Measurements from ENCODE around the gene GJA9.
"Not testable (repeated sequence)": the region's sequence is repeated elsewhere in the genome, so short reads cannot be mapped to it uniquely, and the experiment has no call there.

The GJA9 gene

GRCh38 chr1:38881487-38881886 is at the start of gene GJA9:
TSS of gene GJA9 (minus strand) at chr1:38881587. CDS start at chr1:38876098, 5,489 bp downstream.
- DNase-seq, result no peak

- DNase-seq, result peak; percentile 3
These were observed 48.1 kb upstream of the GJA9 start for GRCh38 chr1:38929476-38929875.

- no peak for DNase-seq
These were observed 47.7 kb upstream of the GJA9 start for GRCh38 chr1:38929054-38929453.

- DNase-seq, result no peak
These were observed 44.7 kb upstream of the GJA9 start for GRCh38 chr1:38926091-38926490.

DNA sequence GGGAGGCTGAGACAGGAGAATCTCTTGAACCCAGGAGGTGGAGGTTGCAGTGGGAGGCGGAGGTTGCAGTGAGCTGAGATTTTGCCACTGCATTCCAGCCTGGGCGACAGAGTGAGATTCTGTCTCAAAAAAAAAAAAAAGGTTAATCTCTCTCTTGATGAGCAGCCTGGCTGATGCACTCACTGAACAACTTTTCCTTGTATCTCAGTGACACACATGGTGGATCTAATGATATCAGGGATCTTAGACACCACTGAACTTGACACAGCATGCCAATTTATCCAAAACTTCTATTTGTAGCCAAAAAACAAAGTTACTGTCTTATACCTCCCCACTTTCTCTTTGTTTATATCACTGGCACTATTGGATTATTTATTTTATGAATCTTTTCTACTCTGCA is 44.0 kb upstream of the GJA9 start:
- DNase-seq, result no peak

DNA sequence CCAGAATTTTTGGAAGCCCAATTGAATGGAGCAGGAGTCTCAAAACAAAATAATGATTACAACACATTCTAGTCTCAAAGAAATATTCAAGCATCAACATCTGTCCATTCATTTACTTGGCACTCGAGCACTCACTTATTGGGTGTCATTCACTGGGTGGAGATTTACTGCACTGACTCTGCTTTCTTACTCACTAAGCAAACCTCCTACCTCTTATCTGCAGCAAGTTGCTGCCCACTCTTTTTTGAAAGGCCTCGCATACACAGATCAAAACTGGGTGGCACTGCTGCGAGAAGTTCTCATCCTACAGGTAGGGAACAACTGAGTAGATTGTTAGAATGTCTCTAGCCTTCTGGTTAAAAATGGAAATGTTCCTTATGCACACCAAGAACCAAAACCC is 42.2 kb upstream of the GJA9 start:
- DNase-seq, result no peak

- no peak for DNase-seq
These were observed 37.7 kb upstream of the GJA9 start for GRCh38 chr1:38919130-38919529.

GRCh38 chr1:38918568-38918967 is 37.2 kb upstream of the GJA9 start:
- no peak for DNase-seq

GRCh38 chr1:38917772-38918171 is 36.4 kb upstream of the GJA9 start:
- DNase-seq, result no peak

GRCh38 chr1:38917337-38917736 is 36.0 kb upstream of the GJA9 start:
- DNase-seq, result no peak

GRCh38 chr1:38915352-38915948 is 34.1 kb upstream of the GJA9 start:
- no peak for DNase-seq

- not testable (repeated sequence) for DNase-seq
These were observed 33.5 kb upstream of the GJA9 start for GRCh38 chr1:38914908-38915307.

GRCh38 chr1:38908821-38909220 is 27.4 kb upstream of the GJA9 start:
- DNase-seq, result no peak

DNA sequence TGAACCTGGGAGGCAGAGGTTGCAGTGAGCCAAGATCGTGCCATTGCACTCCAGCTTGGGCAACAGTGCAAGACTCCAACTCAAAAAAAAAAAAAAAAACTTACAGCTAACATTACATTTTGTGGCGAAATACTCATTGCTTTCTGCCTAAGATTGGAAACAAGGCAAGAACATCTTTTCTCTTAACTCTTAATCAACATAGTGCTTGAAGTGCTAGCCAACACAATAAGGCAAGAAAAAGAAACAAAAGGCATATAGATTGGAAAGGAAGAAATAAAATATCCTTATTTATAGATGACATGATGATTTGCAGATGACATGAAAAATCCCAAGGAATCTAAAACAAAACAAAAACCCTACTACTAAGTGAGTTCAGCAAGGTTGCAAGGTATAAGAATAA is 24.6 kb upstream of the GJA9 start:
- DNase-seq, result no peak

DNA sequence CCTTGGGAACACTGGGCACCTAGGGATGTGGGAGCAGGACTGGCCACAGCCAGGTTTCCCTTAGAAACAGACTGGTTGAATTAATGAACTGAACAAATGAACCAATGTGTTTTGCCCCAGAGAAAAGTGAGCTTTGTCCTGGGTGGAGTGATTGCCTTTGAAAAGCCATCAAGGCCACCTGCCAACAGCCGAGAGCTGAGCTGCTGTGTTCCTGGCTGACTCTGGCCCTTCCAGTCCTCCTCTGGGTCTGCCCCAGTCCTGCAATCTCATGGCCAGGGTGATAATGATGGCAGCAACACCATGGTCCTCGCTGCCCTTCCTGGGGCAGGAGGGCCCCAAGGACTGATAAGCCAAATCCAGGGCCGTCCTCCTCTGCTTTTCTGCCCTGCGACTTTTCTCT is 18.2 kb upstream of the GJA9 start:
- DNase-seq, result no peak

DNA sequence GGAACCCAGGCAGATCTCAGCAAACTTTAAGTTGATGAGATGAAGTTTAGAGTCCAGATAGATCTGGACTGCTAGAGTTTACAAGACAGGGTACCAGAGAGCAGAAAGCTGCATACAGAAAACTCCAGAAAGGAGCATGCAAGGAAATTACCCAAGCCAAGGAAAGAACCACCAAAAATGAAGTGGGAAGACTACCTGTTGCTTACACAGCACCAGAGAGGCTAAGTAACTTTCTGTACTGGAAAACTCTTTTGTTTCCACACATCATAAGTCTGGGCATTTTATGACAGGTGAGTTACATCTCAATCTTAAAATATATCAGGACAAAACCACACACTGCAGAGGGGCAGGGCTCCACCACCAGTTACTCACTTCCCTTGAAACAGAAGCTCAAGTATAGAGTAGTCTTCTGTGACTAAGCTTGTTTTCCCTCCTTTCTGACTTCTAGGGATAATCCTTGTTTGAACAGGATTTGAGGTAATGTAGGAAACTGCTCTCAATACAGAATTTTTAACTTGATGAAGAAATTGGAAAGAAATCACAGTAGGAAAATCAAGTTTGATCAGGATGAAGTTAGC is 17.4 kb upstream of the GJA9 start:
- no peak for DNase-seq

DNA sequence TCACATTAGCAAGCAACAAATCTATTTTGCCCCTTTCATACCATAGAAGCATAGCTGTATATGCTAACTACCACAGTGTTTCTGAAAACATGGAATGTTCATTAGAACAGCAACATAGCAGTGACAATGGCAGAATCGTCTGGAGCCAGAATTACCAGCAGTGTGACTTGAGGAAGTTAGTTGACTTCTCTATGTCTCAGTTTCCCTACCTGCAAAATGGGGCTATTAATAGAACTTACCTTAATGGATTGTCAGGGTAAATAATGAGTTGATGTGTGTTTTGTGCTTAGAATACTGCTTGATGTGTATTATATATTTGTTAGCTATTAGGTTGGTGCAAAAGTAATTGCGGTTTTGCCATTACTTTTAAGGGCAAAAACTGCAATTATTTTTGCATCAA is 14.8 kb upstream of the GJA9 start:
- DNase-seq, result no peak

DNA sequence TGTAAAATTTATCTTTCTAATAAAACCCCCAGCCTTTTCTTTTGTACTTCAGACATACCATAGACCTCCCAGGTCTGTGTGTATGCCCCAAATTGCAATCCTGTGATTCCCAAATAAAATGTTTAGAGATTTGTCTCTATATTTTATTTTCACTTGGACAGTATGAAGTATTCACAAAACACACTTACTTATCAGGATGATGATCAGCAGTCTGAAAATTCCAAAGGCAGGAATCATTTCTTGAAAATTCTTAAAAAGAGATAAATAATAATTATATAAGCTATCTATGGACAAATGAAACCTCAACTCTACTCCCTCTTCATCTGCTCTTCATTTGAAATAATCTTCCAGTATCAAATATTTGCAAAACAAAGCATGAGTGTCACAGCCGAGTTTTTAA is 11.6 kb upstream of the GJA9 start:
- DNase-seq, result no peak

DNA sequence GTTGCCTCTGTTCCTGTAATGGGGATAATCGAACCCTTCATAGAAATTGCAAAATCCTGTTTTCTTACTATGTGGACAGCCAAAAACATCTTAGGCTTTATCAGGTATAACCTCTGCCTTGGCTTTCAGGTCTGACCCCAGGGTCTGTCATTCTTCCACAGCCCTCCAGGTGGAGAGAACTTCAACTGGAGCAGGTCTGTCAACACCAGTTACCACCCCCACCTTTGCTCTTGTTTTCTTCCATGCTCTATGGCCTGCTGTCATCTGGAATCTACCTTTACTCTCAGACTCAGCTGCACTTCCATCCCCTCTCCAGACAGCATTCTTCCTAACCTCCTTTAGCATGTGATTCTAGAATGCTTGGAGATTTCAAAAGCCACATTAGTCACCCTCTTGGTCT is 10.4 kb upstream of the GJA9 start:
- no peak for DNase-seq

GRCh38 chr1:38889589-38889988 is 8.2 kb upstream of the GJA9 start:
- no peak for DNase-seq

DNA sequence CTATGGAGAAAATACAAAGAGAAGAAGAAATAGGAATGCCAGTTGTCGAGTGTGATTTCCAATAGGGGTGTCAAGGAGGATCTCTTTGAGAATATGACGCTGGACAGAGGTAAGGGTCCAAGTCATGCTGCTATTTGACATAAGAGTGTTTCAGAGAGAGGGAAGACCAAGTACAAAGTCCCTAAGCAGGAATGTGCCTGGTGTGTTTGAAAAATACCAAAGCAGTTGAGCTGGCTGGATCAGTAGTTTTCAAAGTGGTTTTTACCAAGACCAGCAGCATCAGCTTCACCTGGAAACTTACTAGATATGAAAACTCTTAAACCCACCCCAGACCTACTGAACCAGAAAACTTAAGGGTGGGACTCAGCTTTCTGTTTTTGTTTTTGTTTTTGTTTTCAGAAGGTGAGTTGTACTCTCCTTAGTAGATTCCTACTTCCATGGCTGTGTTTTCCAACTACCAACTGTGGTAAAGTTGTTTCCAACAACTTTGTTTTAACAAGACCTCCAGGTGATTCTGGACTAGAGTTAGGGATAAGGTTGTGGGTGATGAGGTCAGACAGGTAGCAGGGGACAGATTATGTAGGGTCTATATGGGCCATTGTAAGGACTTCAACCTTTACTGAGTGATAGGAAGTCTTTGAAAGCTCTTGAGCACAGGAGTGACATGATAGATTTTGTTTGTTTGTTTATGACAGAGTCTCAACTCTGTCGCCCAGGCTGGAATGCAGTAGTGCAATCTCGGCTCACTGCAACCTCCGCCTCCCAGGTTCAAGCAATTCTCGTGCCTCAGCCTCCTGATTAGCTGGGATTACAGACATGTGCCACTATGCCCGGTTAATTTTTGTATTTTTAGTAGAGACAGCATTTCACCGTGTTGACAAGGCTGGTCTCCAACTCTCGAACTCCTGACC is 7.3 kb upstream of the GJA9 start:
- no peak for DNase-seq

- no peak for DNase-seq
These were observed 3.7 kb upstream of the GJA9 start for GRCh38 chr1:38885092-38885491.

GRCh38 chr1:38875811-38876210 is 5.6 kb downstream of the GJA9 start:
- DNase-seq, result no peak
